Measurements from ENCODE around the gene EEF1AKMT2. TPM values are rescaled to one million over a fixed set of nuclear protein-coding genes. Genes with fewer than 3 reads are reported as not detected.

Gene EEF1AKMT2
- polyA plus RNA-seq, 1 of the 3 experiments (the other 2 are of a cell fraction) = 14.0 TPM

DNA sequence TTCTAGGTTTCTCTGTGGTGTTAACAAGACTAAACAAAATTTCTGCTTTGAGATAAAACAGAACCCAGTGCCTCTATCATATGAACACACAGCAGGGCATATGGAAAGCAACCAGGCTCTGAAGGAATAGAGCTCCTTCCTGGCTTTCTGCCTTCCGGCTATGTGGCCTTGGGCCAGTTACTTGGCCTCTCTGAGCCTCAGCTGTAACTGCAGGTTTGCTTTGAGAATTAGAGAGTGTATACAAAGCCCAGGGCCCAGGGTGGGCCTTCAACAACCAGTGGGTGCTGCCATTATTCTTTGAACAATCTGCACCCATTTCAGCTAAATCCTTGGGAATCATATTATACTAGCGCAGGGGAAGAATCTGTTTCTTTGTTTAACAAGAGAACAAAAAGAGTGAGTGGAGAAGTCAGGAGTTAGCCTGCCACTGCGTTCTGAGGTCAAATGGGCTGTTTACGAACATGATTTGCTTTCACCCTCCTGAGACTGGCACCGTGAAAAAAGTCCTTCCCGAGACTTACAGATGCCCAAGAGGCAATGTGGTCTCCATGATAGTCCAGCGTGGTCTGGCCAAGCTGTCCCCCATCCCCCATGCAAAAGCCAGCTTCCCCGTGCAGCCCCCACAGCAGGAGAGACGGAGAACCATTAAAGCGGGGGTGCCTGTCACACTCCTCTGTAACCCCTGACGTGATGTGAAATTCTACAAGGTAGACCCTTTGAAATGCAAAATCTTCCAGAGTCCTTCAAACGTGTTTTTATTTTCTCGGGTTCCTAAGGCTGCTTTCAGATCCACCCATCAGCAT lies 52.4 kb downstream of the EEF1AKMT2 start:
- Histone ChIP-seq H3K27me3 (ENCODE audit: insufficient read depth) (no peaks in the 10 kb centered on the region), H3F3A (replicated peaks; ENCODE audit: insufficient read depth) (peaks cover 7% of the 10 kb centered on the region), H3K9ac (no peak overlapping the region), H3K9me3 (no peaks in the 10 kb centered on the region), H2AFZ (ENCODE audit: low read depth) (no peak overlapping the region), H3K4me1 (ENCODE audit: control insufficient read depth in 1 of 2, insufficient read depth in 2 of 2, low read depth in 1 of 2, low read length in 1 of 2) (peaks cover 8 to 58% of the 10 kb centered on the region in 2 experiments; a peak in 2 of 4 replicates), H3K27ac (ENCODE audit: low read depth in 2 of 2, low read length in 1 of 2) (no peak overlapping the region; a peak in 1 of 4 replicates), H3K4me2 (no peak overlapping the region), H3K79me2 (ENCODE audit: insufficient read depth) (peaks cover 40% of the 10 kb centered on the region; the same call in 1 of the 2 replicates), H3K36me3 (replicated peaks in 1 of 2; ENCODE audit: control insufficient read depth in 1 of 2, insufficient read depth in 2 of 2, low read length in 1 of 2) (no peaks in the 10 kb centered on the region), H3K9me2 (no peaks in the 10 kb centered on the region), H4K20me1 (ENCODE audit: insufficient read depth) (peaks cover 23% of the 10 kb centered on the region; the same call in 1 of the 2 replicates), H3K4me3 (ENCODE audit: low read depth in 2 of 2, low read length in 1 of 2) (no peak overlapping the region)
- ChIA-PET POLR2A (no interaction called here), CTCF (interaction anchor here (3.2 to 7.9 kb wide), 4 partner anchors 9 to 211 kb away, joined by 14 to 192 read pairs (median 51); no protein-coding TSS in a partner anchor)
- DNase-seq = no peak
- TF ChIP-seq, protein P1, sequence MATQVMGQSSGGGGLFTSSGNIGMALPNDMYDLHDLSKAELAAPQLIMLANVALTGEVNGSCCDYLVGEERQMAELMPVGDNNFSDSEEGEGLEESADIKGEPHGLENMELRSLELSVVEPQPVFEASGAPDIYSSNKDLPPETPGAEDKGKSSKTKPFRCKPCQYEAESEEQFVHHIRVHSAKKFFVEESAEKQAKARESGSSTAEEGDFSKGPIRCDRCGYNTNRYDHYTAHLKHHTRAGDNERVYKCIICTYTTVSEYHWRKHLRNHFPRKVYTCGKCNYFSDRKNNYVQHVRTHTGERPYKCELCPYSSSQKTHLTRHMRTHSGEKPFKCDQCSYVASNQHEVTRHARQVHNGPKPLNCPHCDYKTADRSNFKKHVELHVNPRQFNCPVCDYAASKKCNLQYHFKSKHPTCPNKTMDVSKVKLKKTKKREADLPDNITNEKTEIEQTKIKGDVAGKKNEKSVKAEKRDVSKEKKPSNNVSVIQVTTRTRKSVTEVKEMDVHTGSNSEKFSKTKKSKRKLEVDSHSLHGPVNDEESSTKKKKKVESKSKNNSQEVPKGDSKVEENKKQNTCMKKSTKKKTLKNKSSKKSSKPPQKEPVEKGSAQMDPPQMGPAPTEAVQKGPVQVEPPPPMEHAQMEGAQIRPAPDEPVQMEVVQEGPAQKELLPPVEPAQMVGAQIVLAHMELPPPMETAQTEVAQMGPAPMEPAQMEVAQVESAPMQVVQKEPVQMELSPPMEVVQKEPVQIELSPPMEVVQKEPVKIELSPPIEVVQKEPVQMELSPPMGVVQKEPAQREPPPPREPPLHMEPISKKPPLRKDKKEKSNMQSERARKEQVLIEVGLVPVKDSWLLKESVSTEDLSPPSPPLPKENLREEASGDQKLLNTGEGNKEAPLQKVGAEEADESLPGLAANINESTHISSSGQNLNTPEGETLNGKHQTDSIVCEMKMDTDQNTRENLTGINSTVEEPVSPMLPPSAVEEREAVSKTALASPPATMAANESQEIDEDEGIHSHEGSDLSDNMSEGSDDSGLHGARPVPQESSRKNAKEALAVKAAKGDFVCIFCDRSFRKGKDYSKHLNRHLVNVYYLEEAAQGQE (IDR thresholded peaks at IDR 0.05; ENCODE audit: low read depth, low read length) = no peak
- no peak for TF ChIP-seq TCF12 (IDR thresholded peaks at IDR 0.05)
- TF ChIP-seq RXRA (IDR thresholded peaks at IDR 0.05; ENCODE audit: borderline replicate concordance, low read depth) = no peak
- TF ChIP-seq NFIC (IDR thresholded peaks at IDR 0.05; ENCODE audit: borderline replicate concordance) = no peak
- TF ChIP-seq, protein P2, sequence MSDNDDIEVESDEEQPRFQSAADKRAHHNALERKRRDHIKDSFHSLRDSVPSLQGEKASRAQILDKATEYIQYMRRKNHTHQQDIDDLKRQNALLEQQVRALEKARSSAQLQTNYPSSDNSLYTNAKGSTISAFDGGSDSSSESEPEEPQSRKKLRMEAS (IDR thresholded peaks at IDR 0.05; ENCODE audit: low read depth) = no peak
- no peak for TF ChIP-seq POLR2AphosphoS5 (IDR thresholded peaks at IDR 0.05; ENCODE audit: low read depth, low read length)
- no peak for TF ChIP-seq RAD21 (IDR thresholded peaks at IDR 0.05; ENCODE audit: low read length)
- 90% methylated on average over 12 of the region's 13 CpGs for WGBS (ENCODE audit: low lambda C conversion rate)

DNA sequence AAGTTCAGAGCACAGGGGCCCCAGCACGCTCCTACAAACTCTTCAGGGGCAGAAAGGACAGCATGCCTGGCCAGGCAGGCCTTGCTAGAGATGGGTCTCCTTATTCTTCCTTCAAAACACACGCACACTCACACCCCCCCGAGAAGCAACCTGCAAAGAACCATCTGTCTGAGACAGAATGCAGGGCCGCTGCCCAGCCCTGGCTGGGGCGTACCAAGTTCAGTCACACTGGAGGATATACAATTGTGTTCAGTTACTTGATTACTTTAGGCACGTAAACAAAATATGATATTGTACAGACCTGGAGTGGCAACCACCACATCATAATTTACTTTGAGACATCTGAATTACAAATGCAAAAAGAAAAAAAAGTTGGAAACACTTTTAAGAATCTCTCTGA lies 53.2 kb downstream of the EEF1AKMT2 start:
- WGBS (ENCODE audit: low lambda C conversion rate) = 88% methylated on average over 6 of the region's 6 CpGs
- Histone ChIP-seq H3K36me3 (replicated peaks in 1 of 2; ENCODE audit: control insufficient read depth in 1 of 2, insufficient read depth in 2 of 2, low read length in 1 of 2) (no peaks in the 10 kb centered on the region), H3K4me2 (no peak overlapping the region), H3K9ac (no peak overlapping the region), H3F3A (replicated peaks; ENCODE audit: insufficient read depth) (peaks cover 7% of the 10 kb centered on the region), H3K27me3 (ENCODE audit: insufficient read depth) (no peaks in the 10 kb centered on the region), H3K9me3 (no peaks in the 10 kb centered on the region), H4K20me1 (ENCODE audit: insufficient read depth) (peaks cover 26% of the 10 kb centered on the region; the same call in 1 of the 2 replicates), H3K4me3 (ENCODE audit: low read depth in 2 of 2, low read length in 1 of 2) (no peak overlapping the region), H3K9me2 (no peaks in the 10 kb centered on the region), H3K4me1 (ENCODE audit: control insufficient read depth in 1 of 2, insufficient read depth in 2 of 2, low read depth in 1 of 2, low read length in 1 of 2) (peaks cover 12 to 62% of the 10 kb centered on the region in 2 experiments; a peak in 3 of 4 replicates), H2AFZ (ENCODE audit: low read depth) (no peak overlapping the region), H3K79me2 (ENCODE audit: insufficient read depth) (peaks cover 40% of the 10 kb centered on the region; the same call in 1 of the 2 replicates), H3K27ac (ENCODE audit: low read depth in 2 of 2, low read length in 1 of 2) (no peak overlapping the region; a peak in 1 of 4 replicates)
- ChIA-PET CTCF (interaction anchor here (1.3 to 7.9 kb wide), 3 partner anchors 197 to 210 kb away, joined by 3 to 192 read pairs (median 69); no protein-coding TSS in a partner anchor), POLR2A (no interaction called here)
- DNase-seq = no peak
- TF ChIP-seq EP300 (IDR thresholded peaks at IDR 0.05; ENCODE audit: borderline replicate concordance in 1 of 2, low read depth in 1 of 2, low read length in 1 of 2) (no peak), EZH2phosphoT487 (IDR thresholded peaks at IDR 0.05; ENCODE audit: borderline replicate concordance, low read depth) (no peak), SMC3 (IDR thresholded peaks at IDR 0.05; ENCODE audit: low read depth, low read length) (no peak), YY1 (IDR thresholded peaks at IDR 0.05; ENCODE audit: low read depth) (no peak), TEAD4 (IDR thresholded peaks at IDR 0.05; ENCODE audit: borderline replicate concordance, insufficient read depth) (no peak), NFIC (IDR thresholded peaks at IDR 0.05; ENCODE audit: borderline replicate concordance) (no peak), TCF12 (IDR thresholded peaks at IDR 0.05) (no peak)
- TF ChIP-seq, protein P3, sequence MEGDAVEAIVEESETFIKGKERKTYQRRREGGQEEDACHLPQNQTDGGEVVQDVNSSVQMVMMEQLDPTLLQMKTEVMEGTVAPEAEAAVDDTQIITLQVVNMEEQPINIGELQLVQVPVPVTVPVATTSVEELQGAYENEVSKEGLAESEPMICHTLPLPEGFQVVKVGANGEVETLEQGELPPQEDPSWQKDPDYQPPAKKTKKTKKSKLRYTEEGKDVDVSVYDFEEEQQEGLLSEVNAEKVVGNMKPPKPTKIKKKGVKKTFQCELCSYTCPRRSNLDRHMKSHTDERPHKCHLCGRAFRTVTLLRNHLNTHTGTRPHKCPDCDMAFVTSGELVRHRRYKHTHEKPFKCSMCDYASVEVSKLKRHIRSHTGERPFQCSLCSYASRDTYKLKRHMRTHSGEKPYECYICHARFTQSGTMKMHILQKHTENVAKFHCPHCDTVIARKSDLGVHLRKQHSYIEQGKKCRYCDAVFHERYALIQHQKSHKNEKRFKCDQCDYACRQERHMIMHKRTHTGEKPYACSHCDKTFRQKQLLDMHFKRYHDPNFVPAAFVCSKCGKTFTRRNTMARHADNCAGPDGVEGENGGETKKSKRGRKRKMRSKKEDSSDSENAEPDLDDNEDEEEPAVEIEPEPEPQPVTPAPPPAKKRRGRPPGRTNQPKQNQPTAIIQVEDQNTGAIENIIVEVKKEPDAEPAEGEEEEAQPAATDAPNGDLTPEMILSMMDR (IDR thresholded peaks at IDR 0.05) = no peak
- TF ChIP-seq, protein P2 (IDR thresholded peaks at IDR 0.05; ENCODE audit: low read depth) = no peak
- TF ChIP-seq, protein P1 (IDR thresholded peaks at IDR 0.05; ENCODE audit: low read depth, low read length) = no peak

Measured in SK-N-SH (cell line).